ENCODE results near the gene RPL36. TPM values are rescaled to one million over a fixed set of nuclear protein-coding genes. Genes with fewer than 3 reads are reported as not detected.

The RPL36 gene
- total RNA-seq, 1 experiment from 2014 or later: 1,504 TPM

DNA sequence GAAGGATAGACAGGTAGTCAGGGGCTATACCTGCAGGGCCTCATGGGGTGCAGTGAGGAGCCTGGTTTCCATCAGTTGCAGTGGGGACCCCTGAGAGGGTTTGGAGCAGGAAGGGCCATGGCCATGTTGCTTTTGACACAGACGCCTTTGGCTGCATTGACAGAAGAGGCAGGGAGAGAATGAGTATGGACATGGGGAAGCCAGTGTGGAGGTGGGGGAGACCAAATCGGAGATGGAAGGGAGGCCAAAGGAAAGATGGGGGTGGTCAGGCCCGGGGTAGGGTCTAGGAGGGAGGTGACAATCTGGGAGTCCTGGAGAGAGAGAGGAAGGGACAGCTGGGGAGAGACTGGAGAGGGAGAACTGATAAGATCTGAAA is 8.0 kb upstream of the RPL36 start:
- H3K4me3 ChIP-seq (replicated peaks in 1 of 2; ENCODE audit: low read depth in 1 of 2, low read length in 2 of 2): no peak overlapping the region
- no peak overlapping the region for H2AFZ ChIP-seq (ENCODE audit: low read depth, low read length, poor library complexity, severe bottlenecking)
- H3K9ac ChIP-seq (ENCODE audit: low read length): no peak overlapping the region
- RAD21 ChIA-PET (ENCODE audit: low non-redundant PET in 1 of 2, low total read pairs in 2 of 2, uncharacterized antibody in 2 of 2, unreplicated experiment in 2 of 2): no interaction called here
- no peaks in the 10 kb centered on the region for H3K9me2 ChIP-seq (ENCODE audit: insufficient read depth)
- TF ChIP-seq SIN3A (IDR thresholded peaks at IDR 0.05; ENCODE audit: low read depth): no peak
- TF ChIP-seq POLR2AphosphoS5 (IDR thresholded peaks at IDR 0.05; ENCODE audit: low read depth, low read length): no peak
- TF ChIP-seq, protein P1, sequence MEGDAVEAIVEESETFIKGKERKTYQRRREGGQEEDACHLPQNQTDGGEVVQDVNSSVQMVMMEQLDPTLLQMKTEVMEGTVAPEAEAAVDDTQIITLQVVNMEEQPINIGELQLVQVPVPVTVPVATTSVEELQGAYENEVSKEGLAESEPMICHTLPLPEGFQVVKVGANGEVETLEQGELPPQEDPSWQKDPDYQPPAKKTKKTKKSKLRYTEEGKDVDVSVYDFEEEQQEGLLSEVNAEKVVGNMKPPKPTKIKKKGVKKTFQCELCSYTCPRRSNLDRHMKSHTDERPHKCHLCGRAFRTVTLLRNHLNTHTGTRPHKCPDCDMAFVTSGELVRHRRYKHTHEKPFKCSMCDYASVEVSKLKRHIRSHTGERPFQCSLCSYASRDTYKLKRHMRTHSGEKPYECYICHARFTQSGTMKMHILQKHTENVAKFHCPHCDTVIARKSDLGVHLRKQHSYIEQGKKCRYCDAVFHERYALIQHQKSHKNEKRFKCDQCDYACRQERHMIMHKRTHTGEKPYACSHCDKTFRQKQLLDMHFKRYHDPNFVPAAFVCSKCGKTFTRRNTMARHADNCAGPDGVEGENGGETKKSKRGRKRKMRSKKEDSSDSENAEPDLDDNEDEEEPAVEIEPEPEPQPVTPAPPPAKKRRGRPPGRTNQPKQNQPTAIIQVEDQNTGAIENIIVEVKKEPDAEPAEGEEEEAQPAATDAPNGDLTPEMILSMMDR (IDR thresholded peaks at IDR 0.05 in 2 of 3, conservative IDR thresholded peaks at IDR 0.05 in 1 of 3; ENCODE audit: borderline replicate concordance in 1 of 3, insufficient read depth in 1 of 3, low read depth in 2 of 3, low read length in 2 of 3): no peak
- no peak for TF ChIP-seq ZFX (IDR thresholded peaks at IDR 0.05)
- TF ChIP-seq, protein P2, sequence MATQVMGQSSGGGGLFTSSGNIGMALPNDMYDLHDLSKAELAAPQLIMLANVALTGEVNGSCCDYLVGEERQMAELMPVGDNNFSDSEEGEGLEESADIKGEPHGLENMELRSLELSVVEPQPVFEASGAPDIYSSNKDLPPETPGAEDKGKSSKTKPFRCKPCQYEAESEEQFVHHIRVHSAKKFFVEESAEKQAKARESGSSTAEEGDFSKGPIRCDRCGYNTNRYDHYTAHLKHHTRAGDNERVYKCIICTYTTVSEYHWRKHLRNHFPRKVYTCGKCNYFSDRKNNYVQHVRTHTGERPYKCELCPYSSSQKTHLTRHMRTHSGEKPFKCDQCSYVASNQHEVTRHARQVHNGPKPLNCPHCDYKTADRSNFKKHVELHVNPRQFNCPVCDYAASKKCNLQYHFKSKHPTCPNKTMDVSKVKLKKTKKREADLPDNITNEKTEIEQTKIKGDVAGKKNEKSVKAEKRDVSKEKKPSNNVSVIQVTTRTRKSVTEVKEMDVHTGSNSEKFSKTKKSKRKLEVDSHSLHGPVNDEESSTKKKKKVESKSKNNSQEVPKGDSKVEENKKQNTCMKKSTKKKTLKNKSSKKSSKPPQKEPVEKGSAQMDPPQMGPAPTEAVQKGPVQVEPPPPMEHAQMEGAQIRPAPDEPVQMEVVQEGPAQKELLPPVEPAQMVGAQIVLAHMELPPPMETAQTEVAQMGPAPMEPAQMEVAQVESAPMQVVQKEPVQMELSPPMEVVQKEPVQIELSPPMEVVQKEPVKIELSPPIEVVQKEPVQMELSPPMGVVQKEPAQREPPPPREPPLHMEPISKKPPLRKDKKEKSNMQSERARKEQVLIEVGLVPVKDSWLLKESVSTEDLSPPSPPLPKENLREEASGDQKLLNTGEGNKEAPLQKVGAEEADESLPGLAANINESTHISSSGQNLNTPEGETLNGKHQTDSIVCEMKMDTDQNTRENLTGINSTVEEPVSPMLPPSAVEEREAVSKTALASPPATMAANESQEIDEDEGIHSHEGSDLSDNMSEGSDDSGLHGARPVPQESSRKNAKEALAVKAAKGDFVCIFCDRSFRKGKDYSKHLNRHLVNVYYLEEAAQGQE (IDR thresholded peaks at IDR 0.05; ENCODE audit: low read depth): no peak
- no peak for TF ChIP-seq EZH2 (IDR thresholded peaks at IDR 0.05)
- TF ChIP-seq TCF7L2 (IDR thresholded peaks at IDR 0.05; ENCODE audit: borderline replicate concordance, extremely low read depth, insufficient read depth, insufficient read length): no peak
- TF ChIP-seq JUND (IDR thresholded peaks at IDR 0.05): no peak
- peaks cover 12% of the 10 kb centered on the region for H3K79me2 ChIP-seq (ENCODE audit: insufficient read depth, low read length)
- intact Hi-C loops (cut with micrococcal nuclease): no loop called here
- CTCF ChIA-PET: no interaction called here
- no peaks in the 10 kb centered on the region for H3K27me3 ChIP-seq (ENCODE audit: insufficient read depth, low read length)
- H4K20me1 ChIP-seq (ENCODE audit: insufficient read depth): no peaks in the 10 kb centered on the region
- no peak for ATAC-seq
- no peak overlapping the region for H3K27ac ChIP-seq (ENCODE audit: low read depth, low read length)
- DNase-seq (ENCODE audit: low read depth, low spot score): no peak
- POLR2A ChIA-PET: interaction anchor here (0.6 to 1.2 kb wide), 2 partner anchors 8 to 38 kb away, joined by 3 read pairs; partner anchors contain the start of genes CATSPERD, LONP1 and RPL36
- H3K9me3 ChIP-seq (ENCODE audit: control insufficient read depth in 1 of 2, insufficient read depth in 1 of 2, low read depth in 1 of 2, low read length in 2 of 2): no peaks in the 10 kb centered on the region
- no peak overlapping the region for H3K4me2 ChIP-seq (ENCODE audit: low read length)
- no TSS peak for BruUV-seq (replicated peaks)
- H3K4me1 ChIP-seq (ENCODE audit: control insufficient read depth in 1 of 2, insufficient read depth in 2 of 2, low read length in 2 of 2): peaks cover 9 to 29% of the 10 kb centered on the region in 2 experiments; a peak in 3 of 4 replicates
- H3K36me3 ChIP-seq (ENCODE audit: control insufficient read depth in 1 of 2, insufficient read depth in 2 of 2, low read length in 2 of 2): no peaks in the 10 kb centered on the region

Data from HCT116 (cell line).